ENCODE measurements around the gene PHLDA2. TPM values are rescaled to one million over a fixed set of nuclear protein-coding genes. Genes with fewer than 3 reads are reported as not detected.
A peak's percentile ranks its signal among the peaks of the same experiment; 100 is the strongest.

PHLDA2 gene
- total RNA-seq, 1 donor from 2014 or later: 96.1 TPM

GRCh38 chr11:2883979-2884815 is 45.0 kb downstream of the PHLDA2 start:
- H3K27me3 Mint-ChIP-seq (ENCODE audit: unreplicated experiment): no peaks in the 10 kb centered on the region
- DNase-seq (ENCODE audit: extremely low spot score, unreplicated experiment): no peak
- H3K36me3 Mint-ChIP-seq (ENCODE audit: unreplicated experiment): no peaks in the 10 kb centered on the region
- H3K4me3 Mint-ChIP-seq (ENCODE audit: unreplicated experiment): peak overlapping the region; percentile 67
- H3K9me3 Mint-ChIP-seq (ENCODE audit: unreplicated experiment): no peaks in the 10 kb centered on the region
- TF ChIP-seq CTCF (IDR thresholded peaks at IDR 0.05): no peak
- H3K27ac Mint-ChIP-seq (ENCODE audit: unreplicated experiment): no peak overlapping the region
- H3K4me1 Mint-ChIP-seq (ENCODE audit: unreplicated experiment): peaks cover 19% of the 10 kb centered on the region

- DNase-seq (ENCODE audit: extremely low spot score, unreplicated experiment): no peak
- no peak for TF ChIP-seq CTCF (IDR thresholded peaks at IDR 0.05)
- H3K9me3 Mint-ChIP-seq (ENCODE audit: unreplicated experiment): no peaks in the 10 kb centered on the region
- peaks cover 19% of the 10 kb centered on the region for H3K4me1 Mint-ChIP-seq (ENCODE audit: unreplicated experiment)
- no peaks in the 10 kb centered on the region for H3K27me3 Mint-ChIP-seq (ENCODE audit: unreplicated experiment)
- H3K36me3 Mint-ChIP-seq (ENCODE audit: unreplicated experiment): no peaks in the 10 kb centered on the region
- no peak overlapping the region for H3K27ac Mint-ChIP-seq (ENCODE audit: unreplicated experiment)
- H3K4me3 Mint-ChIP-seq (ENCODE audit: unreplicated experiment): peak overlapping the region; percentile 67
Observed at GRCh38 chr11:2883640-2883978, 45.6 kb downstream of the PHLDA2 start.

- Mint-ChIP-seq H3K4me3 (ENCODE audit: unreplicated experiment) (peak overlapping the region; percentile 67), H3K27ac (ENCODE audit: unreplicated experiment) (no peak overlapping the region), H3K4me1 (ENCODE audit: unreplicated experiment) (peaks cover 12% of the 10 kb centered on the region), H3K27me3 (ENCODE audit: unreplicated experiment) (no peaks in the 10 kb centered on the region), H3K9me3 (ENCODE audit: unreplicated experiment) (no peaks in the 10 kb centered on the region), H3K36me3 (ENCODE audit: unreplicated experiment) (no peaks in the 10 kb centered on the region)
- no peak for TF ChIP-seq CTCF (IDR thresholded peaks at IDR 0.05)
- no peak for DNase-seq (ENCODE audit: extremely low spot score, unreplicated experiment)
Observed at GRCh38 chr11:2882396-2883110, 46.7 kb downstream of the PHLDA2 start.

- no peak overlapping the region for H3K27ac Mint-ChIP-seq (ENCODE audit: unreplicated experiment)
- no peaks in the 10 kb centered on the region for H3K36me3 Mint-ChIP-seq (ENCODE audit: unreplicated experiment)
Observed at GRCh38 chr11:2881981-2882375, 47.2 kb downstream of the PHLDA2 start.

More at GRCh38 chr11:2881981-2882375, 47.2 kb downstream of the PHLDA2 start:
- no peaks in the 10 kb centered on the region for H3K9me3 Mint-ChIP-seq (ENCODE audit: unreplicated experiment)
- no peak overlapping the region for H3K4me3 Mint-ChIP-seq (ENCODE audit: unreplicated experiment)
- peaks cover 12% of the 10 kb centered on the region for H3K4me1 Mint-ChIP-seq (ENCODE audit: unreplicated experiment)
- TF ChIP-seq CTCF (IDR thresholded peaks at IDR 0.05): no peak
- no peaks in the 10 kb centered on the region for H3K27me3 Mint-ChIP-seq (ENCODE audit: unreplicated experiment)
- no peak for DNase-seq (ENCODE audit: extremely low spot score, unreplicated experiment)

Data from osteocyte (in vitro differentiated cells).